ENCODE results near the gene PRPF6. TPM values are rescaled to one million over a fixed set of nuclear protein-coding genes. Genes with fewer than 3 reads are reported as not detected.

The PRPF6 gene
- polyA plus RNA-seq, 1 experiment, result 38.5 TPM

DNA sequence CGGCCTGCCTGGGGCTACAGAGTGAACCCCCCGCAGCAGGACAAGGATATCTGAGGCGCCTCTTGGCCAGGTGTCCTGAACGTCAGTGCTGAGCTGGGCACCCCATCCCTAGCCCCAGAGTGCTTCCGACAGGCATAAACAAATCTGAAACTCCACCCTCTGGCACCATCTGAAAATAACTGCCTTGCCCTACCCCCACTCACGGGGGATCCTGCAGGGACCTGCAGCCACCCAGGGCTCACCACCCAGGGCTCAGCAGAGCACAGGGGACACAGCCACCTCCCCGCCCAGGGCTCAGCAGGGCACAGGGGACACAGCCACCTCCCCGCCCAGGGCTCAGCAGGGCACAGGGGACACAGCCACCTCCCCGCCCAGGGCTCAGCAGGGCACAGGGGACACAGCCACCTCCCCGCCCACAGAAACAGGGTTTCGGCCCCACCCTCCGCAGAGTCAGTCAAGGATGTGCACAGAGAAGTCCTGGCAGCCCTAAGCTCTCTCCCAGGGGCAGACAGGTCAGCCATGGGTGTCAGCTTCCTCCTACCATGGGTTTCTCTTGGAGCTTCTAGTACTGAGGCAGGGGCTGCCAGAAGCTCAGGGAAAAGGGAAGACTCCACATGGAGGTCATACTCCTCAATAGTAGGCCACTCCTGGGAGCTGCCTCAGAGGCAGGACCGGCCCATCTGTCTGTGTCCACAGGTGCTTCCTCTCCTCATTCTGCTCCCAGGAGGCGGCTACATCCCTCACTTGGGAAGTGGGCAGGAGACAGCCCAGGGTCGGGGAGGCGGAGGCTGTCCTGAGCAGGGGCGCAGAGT is 29.3 kb upstream of the PRPF6 start:
- Histone ChIP-seq H3K27ac (ENCODE audit: low read depth, low read length) (no peak overlapping the region), H3K9me3 (ENCODE audit: control insufficient read depth, insufficient read depth, low read length) (peaks cover 10% of the 10 kb centered on the region; the same call in 1 of the 2 replicates), H3K27me3 (ENCODE audit: control insufficient read depth, insufficient read depth, low read length) (no peaks in the 10 kb centered on the region), H3K4me3 (ENCODE audit: low read depth, low read length) (no peak overlapping the region)
- CTCF ChIA-PET, result interaction anchor here (1.4 kb wide), 1 partner anchor 22 kb away, joined by 3 read pairs; no protein-coding TSS in a partner anchor
- DNase-seq (ENCODE audit: low read depth, low spot score), result no peak
- POLR2A ChIA-PET, result no interaction called here
- TF ChIP-seq, protein P1, sequence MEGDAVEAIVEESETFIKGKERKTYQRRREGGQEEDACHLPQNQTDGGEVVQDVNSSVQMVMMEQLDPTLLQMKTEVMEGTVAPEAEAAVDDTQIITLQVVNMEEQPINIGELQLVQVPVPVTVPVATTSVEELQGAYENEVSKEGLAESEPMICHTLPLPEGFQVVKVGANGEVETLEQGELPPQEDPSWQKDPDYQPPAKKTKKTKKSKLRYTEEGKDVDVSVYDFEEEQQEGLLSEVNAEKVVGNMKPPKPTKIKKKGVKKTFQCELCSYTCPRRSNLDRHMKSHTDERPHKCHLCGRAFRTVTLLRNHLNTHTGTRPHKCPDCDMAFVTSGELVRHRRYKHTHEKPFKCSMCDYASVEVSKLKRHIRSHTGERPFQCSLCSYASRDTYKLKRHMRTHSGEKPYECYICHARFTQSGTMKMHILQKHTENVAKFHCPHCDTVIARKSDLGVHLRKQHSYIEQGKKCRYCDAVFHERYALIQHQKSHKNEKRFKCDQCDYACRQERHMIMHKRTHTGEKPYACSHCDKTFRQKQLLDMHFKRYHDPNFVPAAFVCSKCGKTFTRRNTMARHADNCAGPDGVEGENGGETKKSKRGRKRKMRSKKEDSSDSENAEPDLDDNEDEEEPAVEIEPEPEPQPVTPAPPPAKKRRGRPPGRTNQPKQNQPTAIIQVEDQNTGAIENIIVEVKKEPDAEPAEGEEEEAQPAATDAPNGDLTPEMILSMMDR (IDR thresholded peaks at IDR 0.05; ENCODE audit: low read depth, low read length), result no peak

DNA sequence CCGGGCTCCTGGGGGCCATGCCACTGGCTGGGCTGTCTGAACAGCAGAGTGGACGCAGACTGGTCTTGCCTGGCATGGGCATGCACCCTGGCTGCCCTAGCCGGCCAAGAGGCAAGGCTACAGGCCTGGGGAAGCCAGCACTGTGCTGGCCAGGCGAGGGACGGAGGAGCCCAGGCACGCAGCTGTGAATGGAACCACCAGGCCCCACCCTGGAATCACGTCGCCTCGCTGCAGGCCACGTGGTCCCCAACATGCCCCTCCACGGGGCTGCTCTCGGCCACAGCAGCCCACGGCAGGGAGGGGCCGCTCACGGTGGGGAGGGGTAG is 28.8 kb upstream of the PRPF6 start:
- ChIA-PET POLR2A (no interaction called here), CTCF (interaction anchor here (1.4 kb wide), 1 partner anchor 22 kb away, joined by 3 read pairs; no protein-coding TSS in a partner anchor)
- no peak overlapping the region for H3K27ac ChIP-seq (ENCODE audit: low read depth, low read length)
- no peaks in the 10 kb centered on the region for H3K27me3 ChIP-seq (ENCODE audit: control insufficient read depth, insufficient read depth, low read length)
- H3K4me3 ChIP-seq (ENCODE audit: low read depth, low read length), result no peak overlapping the region
- peaks cover 10% of the 10 kb centered on the region; the same call in 1 of the 2 replicates for H3K9me3 ChIP-seq (ENCODE audit: control insufficient read depth, insufficient read depth, low read length)
- TF ChIP-seq, protein P1 (IDR thresholded peaks at IDR 0.05; ENCODE audit: low read depth, low read length), result no peak
- DNase-seq (ENCODE audit: low read depth, low spot score), result no peak

DNA sequence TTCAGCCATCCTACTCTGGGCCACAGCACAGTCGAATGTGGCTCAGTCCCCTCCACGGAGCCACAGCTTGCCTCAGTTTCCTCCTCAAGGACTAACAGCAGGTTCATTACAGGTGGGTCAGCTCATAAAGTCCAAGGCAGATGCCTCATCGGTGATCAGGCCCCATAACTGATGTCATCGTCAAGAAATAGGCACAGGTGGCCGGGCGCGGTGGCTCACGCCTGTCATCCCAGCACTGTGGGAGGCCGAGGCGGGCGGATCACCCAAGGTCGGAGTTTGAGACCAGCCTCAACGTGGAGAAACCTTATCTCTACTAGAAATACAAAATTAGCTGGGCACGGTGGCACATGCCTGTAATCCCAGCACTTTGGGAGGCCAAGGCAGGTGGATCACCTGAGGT is 28.2 kb upstream of the PRPF6 start:
- Histone ChIP-seq H3K27me3 (ENCODE audit: control insufficient read depth, insufficient read depth, low read length) (no peaks in the 10 kb centered on the region), H3K27ac (ENCODE audit: low read depth, low read length) (no peak overlapping the region), H3K4me3 (ENCODE audit: low read depth, low read length) (no peak overlapping the region), H3K9me3 (ENCODE audit: control insufficient read depth, insufficient read depth, low read length) (peaks cover 8% of the 10 kb centered on the region; the same call in 1 of the 2 replicates)
- ChIA-PET POLR2A (no interaction called here), CTCF (interaction anchor here (1.4 kb wide), 1 partner anchor 21 kb away, joined by 3 read pairs; no protein-coding TSS in a partner anchor)
- DNase-seq (ENCODE audit: low read depth, low spot score), result no peak
- TF ChIP-seq, protein P1 (IDR thresholded peaks at IDR 0.05; ENCODE audit: low read depth, low read length), result no peak

DNA sequence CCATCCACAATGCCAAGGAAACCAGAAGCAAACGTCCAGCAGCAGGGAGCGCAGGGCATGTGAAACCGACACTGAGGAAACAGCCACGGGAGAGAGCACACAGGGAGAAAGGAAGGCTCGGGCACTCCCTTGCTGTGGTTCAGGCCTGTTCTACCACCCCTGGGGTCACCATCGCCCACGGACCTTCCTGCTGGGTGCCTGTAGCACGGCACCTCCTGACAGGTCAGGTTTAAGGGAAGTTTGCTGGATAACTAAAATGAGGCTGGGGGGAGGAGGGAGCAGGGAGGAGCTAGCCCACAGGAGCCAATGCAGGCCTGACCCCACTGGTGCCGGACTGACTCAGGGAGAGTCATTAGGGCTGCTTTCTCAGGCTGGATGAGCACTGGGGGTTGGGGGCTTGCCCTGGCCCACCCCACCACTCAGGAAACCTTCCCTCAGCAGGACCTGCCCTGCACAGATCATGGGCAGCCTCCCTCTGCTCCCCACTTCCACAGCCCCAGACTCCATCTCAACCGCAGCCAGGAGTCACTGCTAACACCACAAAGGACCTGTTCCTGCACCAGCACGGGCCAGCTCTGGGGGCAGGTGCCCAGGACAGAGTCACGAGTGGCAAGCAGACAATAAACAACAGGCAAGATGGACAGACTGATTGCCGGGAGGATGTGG is 27.0 kb upstream of the PRPF6 start:
- POLR2A ChIA-PET, result no interaction called here
- Histone ChIP-seq H3K27me3 (ENCODE audit: control insufficient read depth, insufficient read depth, low read length) (no peaks in the 10 kb centered on the region), H3K4me3 (ENCODE audit: low read depth, low read length) (peak overlapping the region; percentile 34), H3K9me3 (ENCODE audit: control insufficient read depth, insufficient read depth, low read length) (no peaks in the 10 kb centered on the region; the same call in 1 of the 2 replicates), H3K27ac (ENCODE audit: low read depth, low read length) (no peak overlapping the region)
- DNase-seq (ENCODE audit: low read depth, low spot score), result no peak
- TF ChIP-seq, protein P1 (IDR thresholded peaks at IDR 0.05; ENCODE audit: low read depth, low read length), result no peak
- CTCF ChIA-PET, result interaction anchor here (1.8 kb wide), 1 partner anchor 20 kb away, joined by 5 read pairs; no protein-coding TSS in a partner anchor
